K562 (cell line): ENCODE data around the gene FBLN2. TPM values are rescaled to one million over a fixed set of nuclear protein-coding genes. Genes with fewer than 3 reads are reported as not detected.

Experiments
- ATAC-seq: fragments of 200-7000 bp; cut with Tn5 transposase; 3 replicates; pipeline ENCODE4 v1.9.1; 2020; ENCODE audit warnings: moderate library complexity
- BruUV-seq: library from RNA; stranded (reverse); fragments of 400-500 nt; replicated peaks from 2 replicates; lab custom pipeline; 2021; lab: Mats Ljungman, UMichigan
- CTCF ChIA-PET: fragments of 300-600 bp; formaldehyde crosslinking; extraction: SDS; loops from one replicate; lab custom pipeline; 2021; ENCODE audit warnings: low intra/inter-chr PET ratio; lab: Yijun Ruan, JAX
- POLR2A ChIA-PET: fragments of 300-600, 350-650 bp; sonication (Branson Sonifier 250); formaldehyde crosslinking; extraction: SDS; loops from one replicate; lab custom pipeline; 2021; ENCODE audit warnings: antibody characterized with exemption, inconsistent platforms; lab: Yijun Ruan, JAX
- DNase-seq, 4 experiments: peaks; one replicate each; pipeline versions ENCODE4 v3.0.0 to v3.0.0-alpha.2; 2011 to 2018; ENCODE audit warnings: low spot score in 3 of 4, mixed read lengths in 3 of 4; ENCODE audit errors: extremely low read depth in 1 of 4
- FAIRE-seq: peaks from 2 replicates; lab custom pipeline; 2011; peaks lifted over from hg19 to GRCh38; lab: Jason Lieb, UNC
- H2AFZ ChIP-seq: 2 replicates; pipeline ENCODE4 v1.6.0; 2011; ENCODE audit warnings: low read depth, low read length, control low read depth, inconsistent platforms
- H3K27ac ChIP-seq: fragments of 200-600 bp; 3 replicates; pipeline ENCODE4 v1.8.0; 2011; ENCODE audit warnings: low read depth, mild to moderate bottlenecking, control low read depth, inconsistent platforms, low read length, moderate library complexity, mixed read lengths; ENCODE audit errors: extremely low read depth
- H3K27me3 ChIP-seq, 2 experiments: fragments of 300-600 bp in 1 of 2; 2 replicates in 1 of 2; 3 replicates in 1 of 2; pipeline versions ENCODE4 v1.6.0 to v1.8.0; 2011; ENCODE audit warnings: inconsistent platforms in 2 of 2, low read length in 2 of 2, mild to moderate bottlenecking in 1 of 2, mixed read lengths in 1 of 2, moderate library complexity in 1 of 2; ENCODE audit not compliant: control insufficient read depth in 2 of 2, insufficient read depth in 2 of 2
- H3K36me3 ChIP-seq: fragments of 300-600 bp; 3 replicates; pipeline ENCODE4 v1.8.0; 2011; ENCODE audit warnings: mild to moderate bottlenecking, low read length, inconsistent platforms; ENCODE audit not compliant: control insufficient read depth, insufficient read depth
- H3K4me1 ChIP-seq, 2 experiments: fragments of 200-600 bp in 1 of 2; replicated peaks in 1 of 2; 2 replicates in 1 of 2; 3 replicates in 1 of 2; pipeline versions ENCODE4 v1.5.1 to v1.8.0; 2011; ENCODE audit warnings: inconsistent platforms in 2 of 2, low read length in 2 of 2, mild to moderate bottlenecking in 1 of 2, mixed read lengths in 1 of 2, moderate library complexity in 1 of 2; ENCODE audit not compliant: control insufficient read depth in 2 of 2, insufficient read depth in 2 of 2
- H3K4me2 ChIP-seq: 2 replicates; pipeline ENCODE4 v1.6.1; 2011; ENCODE audit warnings: low read length, control low read depth, inconsistent platforms, mixed read lengths; ENCODE audit not compliant: insufficient read depth
- H3K4me3 ChIP-seq: fragments of 200-600 bp; sonication (generic), shearing (Covaris generic); 2 replicates; pipeline ENCODE4 v1.5.1; 2016; ENCODE audit warnings: control low read depth, inconsistent platforms
- H3K79me2 ChIP-seq: fragments of 200-600 bp; 3 replicates; pipeline ENCODE4 v1.8.0; 2011; ENCODE audit warnings: low read length, inconsistent platforms; ENCODE audit not compliant: control insufficient read depth, insufficient read depth
- H3K9ac ChIP-seq, 2 experiments: 2 replicates each; pipeline versions ENCODE4 v1.6.0 to v1.6.1; 2011; ENCODE audit warnings: low read depth in 2 of 2, low read length in 2 of 2, control low read depth in 1 of 2, inconsistent platforms in 1 of 2, mild to moderate bottlenecking in 1 of 2, mixed read lengths in 1 of 2; ENCODE audit not compliant: insufficient read depth in 1 of 2
- H3K9me1 ChIP-seq: one replicate; pipeline ENCODE4 v1.6.0; 2011; ENCODE audit warnings: inconsistent platforms, mild to moderate bottlenecking, low read length, moderate library complexity; ENCODE audit not compliant: control insufficient read depth, insufficient read depth
- H3K9me3 ChIP-seq: replicated peaks from 2 replicates; pipeline ENCODE4 v1.5.1; 2011; ENCODE audit warnings: low read depth, low read length, inconsistent platforms; ENCODE audit not compliant: control insufficient read depth, insufficient read depth
- H4K20me1 ChIP-seq: replicated peaks from 2 replicates; pipeline ENCODE4 v1.6.1; 2011; ENCODE audit warnings: low read length, inconsistent platforms, mixed read lengths; ENCODE audit not compliant: control insufficient read depth, insufficient read depth
- C11orf30 ChIP-seq: fragments of 450-650 bp; IDR thresholded peaks from 2 replicates; pipeline ENCODE4 v1.6.1; 2016; ENCODE audit warnings: low read depth, mild to moderate bottlenecking
- MEF2A ChIP-seq: IDR thresholded peaks from 2 replicates; pipeline ENCODE4 v1.6.1; 2011; ENCODE audit warnings: low read depth, mild to moderate bottlenecking, low read length, moderate library complexity; ENCODE audit not compliant: control insufficient read depth
- NBN ChIP-seq: fragments of 450-650 bp; IDR thresholded peaks from 2 replicates; pipeline ENCODE4 v1.6.1; 2016; ENCODE audit warnings: low read depth, mild to moderate bottlenecking
- PRMT5 ChIP-seq: sonication (generic); formaldehyde crosslinking; IDR thresholded peaks from 2 replicates; pipeline ENCODE4 v1.5.0; 2020; ENCODE audit warnings: missing genetic modification reagents
- SPI1 ChIP-seq: IDR thresholded peaks from 2 replicates; pipeline ENCODE4 v1.6.1; 2011; ENCODE audit warnings: low read depth, low read length, control low read depth, borderline replicate concordance
- WGBS: fragments of 100-300 bp; shearing (Covaris generic); methylation state at CpG from one replicate; pipeline ENCODE4 v1.1.6; 2016; ENCODE audit warnings: low coverage, mixed read lengths; ENCODE audit not compliant: insufficient coverage; ENCODE audit errors: missing lambda C conversion rate; 5-methylcytosine and 5-hydroxymethylcytosine counted together
- in situ Hi-C: fragments of 300-500 bp; cut with MboI; formaldehyde crosslinking; loops from 4 replicates; pipeline ENCODE4 v1.15.0; 2018; ENCODE audit warnings: inconsistent platforms, mixed read lengths
- intact Hi-C: fragments of 100-400 bp; cut with micrococcal nuclease; formaldehyde crosslinking; loops from 2 replicates; pipeline ENCODE4 v1.14.2; 2022
- polyA plus RNA-seq, 8 experiments: library from polyadenylated mRNA; depleted of rRNA in 4 of 8; stranded (reverse) in 5 of 8; unstranded in 3 of 8; fragments of >200 nt; fragmentation: Nextera tagmentation in 2 of 8; fragmentation: Illumina TruSeq in 1 of 8; extraction: Ambion mirVana in 2 of 8; extraction: Trizol in 1 of 8; gene quantifications; 2 replicates each; pipeline versions ENCODE4 v1.2.1 to v1.2.3, GENCODE V29; 2011 to 2014; ENCODE audit warnings: inconsistent platforms in 1 of 8, missing spikeins in 1 of 8
- total RNA-seq, 7 experiments: library from RNA; depleted of rRNA in 6 of 7; stranded (reverse); fragments of >200 nt in 6 of 7; fragmentation: Illumina TruSeq in 2 of 7; extraction: Trizol in 2 of 7; gene quantifications; 2 replicates each; pipeline versions ENCODE4 v1.2.1 to v1.2.3, GENCODE V29; 2011 to 2021; ENCODE audit warnings: low replicate concordance in 1 of 7
- TF ChIP-seq, protein P1 (sequence below): fragments of 250-450 bp; sonication (Bioruptor Pico); IDR thresholded peaks from 2 replicates; pipeline ENCODE4 v1.8.0; 2021; ENCODE audit warnings: moderate library complexity, mild to moderate bottlenecking, inconsistent platforms

Gene FBLN2
- total and polyA plus RNA-seq, 9 of the 15 experiments (the other 6 are each of a cell fraction or from before 2014, with no cell fraction given): 0.03 to 0.10 (median 0.04) TPM; not detected in 6

DNA sequence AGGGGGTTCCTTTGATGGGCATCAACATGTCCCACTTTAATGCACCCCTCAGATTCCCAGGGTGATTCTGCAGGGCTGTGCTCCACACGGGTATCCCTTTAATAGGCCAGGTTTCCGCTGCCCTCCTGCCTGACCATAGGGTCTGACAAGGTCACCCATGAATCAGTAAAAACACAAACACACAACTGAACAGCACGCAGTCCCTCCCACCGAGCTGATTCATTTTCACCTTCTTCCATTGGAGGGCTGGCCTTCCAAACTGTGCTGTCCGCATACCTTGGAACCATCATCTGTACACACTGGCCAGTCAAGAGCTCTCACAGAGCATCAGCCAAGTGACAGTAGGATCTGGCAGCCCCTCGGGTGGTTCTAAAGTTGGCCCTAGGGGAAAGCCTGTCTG, 93.7 kb downstream of the FBLN2 start (continued):
- no peak for TF ChIP-seq MEF2A
- no peak for TF ChIP-seq C11orf30

DNA sequence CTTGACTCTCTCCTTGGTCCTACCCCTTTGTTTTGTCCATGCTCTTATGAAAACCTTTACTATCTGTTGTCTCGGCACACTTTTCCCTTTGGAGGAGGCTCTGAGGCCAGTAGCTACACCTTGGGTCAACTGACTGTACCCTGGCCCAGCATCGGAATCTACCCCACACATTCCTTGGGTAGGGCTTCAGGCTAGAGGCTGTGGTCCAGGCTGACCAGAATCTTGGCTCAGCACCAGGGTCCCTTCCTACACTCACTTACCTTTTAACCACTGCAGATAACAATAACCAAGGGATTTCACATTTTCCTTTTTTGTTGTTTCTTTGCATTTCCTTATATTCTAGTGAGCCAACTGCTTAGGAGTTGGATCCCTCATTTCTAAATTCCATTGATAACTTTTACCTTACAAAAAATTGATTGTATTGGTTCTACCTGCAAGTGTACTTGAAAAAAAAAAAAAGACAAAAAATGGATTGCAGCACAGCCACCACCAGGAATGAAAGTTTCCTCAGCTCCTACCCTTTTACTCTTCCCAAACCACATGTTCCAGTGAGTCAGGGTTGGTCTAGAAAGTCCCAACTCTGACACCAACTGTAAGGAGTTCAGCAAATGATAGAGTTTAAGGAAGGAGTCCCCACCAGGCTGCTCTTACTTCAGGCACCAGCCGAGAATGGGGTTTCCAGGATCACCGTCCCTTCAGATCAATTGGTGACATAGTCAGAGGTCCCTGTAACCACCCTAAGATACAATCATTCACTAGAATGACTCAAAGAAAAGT, 95.6 kb downstream of the FBLN2 start:
- DNase-seq (no peak), FAIRE-seq (no peak), ATAC-seq (no peak)
- no peak overlapping the region for H3K9ac ChIP-seq
- H3K9me1 ChIP-seq: no peaks in the 10 kb centered on the region
- no peaks in the 10 kb centered on the region for H3K36me3 ChIP-seq
- H3K27ac ChIP-seq: no peak overlapping the region
- peaks cover 0 to 8% of the 10 kb centered on the region in 2 experiments; a peak in 2 of 5 replicates for H3K4me1 ChIP-seq
- no peak overlapping the region for H2AFZ ChIP-seq
- intact Hi-C loops: loop anchor here (10.0 kb wide), 2 partner anchors 90 to 420 kb away; no protein-coding TSS in a partner anchor
- 2% methylated on average over 4 of the region's 4 CpGs for WGBS
- POLR2A ChIA-PET: interaction anchor here (0.8 to 1.2 kb wide), 2 partner anchors 159 to 553 kb away, joined by 3 read pairs; no protein-coding TSS in a partner anchor
- in situ Hi-C loops: loop anchor here (5.0 to 10.0 kb wide), 2 partner anchors 147 to 550 kb away; no protein-coding TSS in a partner anchor
- CTCF ChIA-PET: no interaction called here
- peaks cover 46 to 79% of the 10 kb centered on the region in 2 experiments for H3K27me3 ChIP-seq
- no peak overlapping the region for H3K4me3 ChIP-seq
- H3K4me2 ChIP-seq: no peak overlapping the region
- TF ChIP-seq, protein P1, sequence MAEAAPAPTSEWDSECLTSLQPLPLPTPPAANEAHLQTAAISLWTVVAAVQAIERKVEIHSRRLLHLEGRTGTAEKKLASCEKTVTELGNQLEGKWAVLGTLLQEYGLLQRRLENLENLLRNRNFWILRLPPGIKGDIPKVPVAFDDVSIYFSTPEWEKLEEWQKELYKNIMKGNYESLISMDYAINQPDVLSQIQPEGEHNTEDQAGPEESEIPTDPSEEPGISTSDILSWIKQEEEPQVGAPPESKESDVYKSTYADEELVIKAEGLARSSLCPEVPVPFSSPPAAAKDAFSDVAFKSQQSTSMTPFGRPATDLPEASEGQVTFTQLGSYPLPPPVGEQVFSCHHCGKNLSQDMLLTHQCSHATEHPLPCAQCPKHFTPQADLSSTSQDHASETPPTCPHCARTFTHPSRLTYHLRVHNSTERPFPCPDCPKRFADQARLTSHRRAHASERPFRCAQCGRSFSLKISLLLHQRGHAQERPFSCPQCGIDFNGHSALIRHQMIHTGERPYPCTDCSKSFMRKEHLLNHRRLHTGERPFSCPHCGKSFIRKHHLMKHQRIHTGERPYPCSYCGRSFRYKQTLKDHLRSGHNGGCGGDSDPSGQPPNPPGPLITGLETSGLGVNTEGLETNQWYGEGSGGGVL (CRISPR knock-in tag): no peak
- TF ChIP-seq SPI1 (no peak), NBN (no peak), PRMT5 (CRISPR knock-in tag) (no peak)
- no peaks in the 10 kb centered on the region for H3K79me2 ChIP-seq
- H4K20me1 ChIP-seq: peaks cover 27% of the 10 kb centered on the region
- no peaks in the 10 kb centered on the region for H3K9me3 ChIP-seq
- no TSS peak for BruUV-seq
